D721Med (cell line): Measurements from ENCODE around the gene RDX.
A peak's percentile ranks its signal among the peaks of the same experiment; 100 is the strongest.

ENCODE experiments used
- DNase-seq: peaks from one replicate; pipeline ENCODE4 v3.0.0; 2011; ENCODE audit warnings: low spot score; ENCODE audit not compliant: insufficient read length
- FAIRE-seq: peaks from 2 replicates; lab custom pipeline; 2011; peaks lifted over from hg19 to GRCh38; lab: Jason Lieb, UNC
- TF ChIP-seq, protein P1 (sequence below): IDR thresholded peaks from 2 replicates; pipeline ENCODE4 v1.5.1; 2012; ENCODE audit warnings: mild to moderate bottlenecking, control low read depth; ENCODE audit not compliant: insufficient read depth; ENCODE audit errors: missing control alignments

The RDX gene

DNA sequence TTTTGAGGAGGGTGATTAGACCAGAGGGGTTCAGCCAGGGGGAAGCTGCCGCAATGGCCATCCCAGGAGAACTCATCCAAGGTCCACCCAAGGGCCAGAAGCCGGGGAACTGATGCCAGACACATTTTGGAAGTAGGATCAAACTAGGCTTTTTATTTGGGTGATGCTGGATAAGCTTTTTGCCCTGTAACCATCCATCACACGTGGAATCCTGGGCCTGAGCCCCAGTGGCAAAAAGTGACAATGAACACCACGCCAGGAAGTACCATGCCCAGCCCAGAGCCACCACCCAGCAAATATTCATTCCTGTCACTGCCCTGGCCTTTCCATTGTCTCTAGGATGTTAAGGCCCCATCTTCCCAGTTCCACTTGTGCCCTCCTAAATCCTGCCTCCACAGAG lies 117.3 kb downstream of the RDX start:
- FAIRE-seq: no peak
- TF ChIP-seq, protein P1, sequence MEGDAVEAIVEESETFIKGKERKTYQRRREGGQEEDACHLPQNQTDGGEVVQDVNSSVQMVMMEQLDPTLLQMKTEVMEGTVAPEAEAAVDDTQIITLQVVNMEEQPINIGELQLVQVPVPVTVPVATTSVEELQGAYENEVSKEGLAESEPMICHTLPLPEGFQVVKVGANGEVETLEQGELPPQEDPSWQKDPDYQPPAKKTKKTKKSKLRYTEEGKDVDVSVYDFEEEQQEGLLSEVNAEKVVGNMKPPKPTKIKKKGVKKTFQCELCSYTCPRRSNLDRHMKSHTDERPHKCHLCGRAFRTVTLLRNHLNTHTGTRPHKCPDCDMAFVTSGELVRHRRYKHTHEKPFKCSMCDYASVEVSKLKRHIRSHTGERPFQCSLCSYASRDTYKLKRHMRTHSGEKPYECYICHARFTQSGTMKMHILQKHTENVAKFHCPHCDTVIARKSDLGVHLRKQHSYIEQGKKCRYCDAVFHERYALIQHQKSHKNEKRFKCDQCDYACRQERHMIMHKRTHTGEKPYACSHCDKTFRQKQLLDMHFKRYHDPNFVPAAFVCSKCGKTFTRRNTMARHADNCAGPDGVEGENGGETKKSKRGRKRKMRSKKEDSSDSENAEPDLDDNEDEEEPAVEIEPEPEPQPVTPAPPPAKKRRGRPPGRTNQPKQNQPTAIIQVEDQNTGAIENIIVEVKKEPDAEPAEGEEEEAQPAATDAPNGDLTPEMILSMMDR: no peak
- DNase-seq: no peak

DNA sequence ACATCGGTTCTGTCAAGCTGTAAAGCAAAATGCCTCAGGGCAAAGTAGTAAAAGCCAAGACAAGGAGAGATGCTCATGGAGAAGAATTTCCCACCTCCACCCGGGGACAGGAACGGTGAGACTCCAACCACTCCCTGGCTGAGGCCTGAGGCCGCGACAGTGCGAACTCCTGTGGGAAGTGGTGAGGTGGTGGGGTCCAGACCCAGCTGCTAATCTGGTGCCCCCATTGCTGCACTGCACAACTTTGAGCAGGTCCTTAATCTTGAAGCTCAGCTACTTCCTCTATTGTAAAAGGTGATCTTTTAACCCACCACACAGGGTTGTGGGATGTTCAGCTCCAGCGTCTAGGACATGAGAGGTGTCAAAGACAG lies 119.3 kb downstream of the RDX start:
- no peak for DNase-seq
- no peak for FAIRE-seq

DNA sequence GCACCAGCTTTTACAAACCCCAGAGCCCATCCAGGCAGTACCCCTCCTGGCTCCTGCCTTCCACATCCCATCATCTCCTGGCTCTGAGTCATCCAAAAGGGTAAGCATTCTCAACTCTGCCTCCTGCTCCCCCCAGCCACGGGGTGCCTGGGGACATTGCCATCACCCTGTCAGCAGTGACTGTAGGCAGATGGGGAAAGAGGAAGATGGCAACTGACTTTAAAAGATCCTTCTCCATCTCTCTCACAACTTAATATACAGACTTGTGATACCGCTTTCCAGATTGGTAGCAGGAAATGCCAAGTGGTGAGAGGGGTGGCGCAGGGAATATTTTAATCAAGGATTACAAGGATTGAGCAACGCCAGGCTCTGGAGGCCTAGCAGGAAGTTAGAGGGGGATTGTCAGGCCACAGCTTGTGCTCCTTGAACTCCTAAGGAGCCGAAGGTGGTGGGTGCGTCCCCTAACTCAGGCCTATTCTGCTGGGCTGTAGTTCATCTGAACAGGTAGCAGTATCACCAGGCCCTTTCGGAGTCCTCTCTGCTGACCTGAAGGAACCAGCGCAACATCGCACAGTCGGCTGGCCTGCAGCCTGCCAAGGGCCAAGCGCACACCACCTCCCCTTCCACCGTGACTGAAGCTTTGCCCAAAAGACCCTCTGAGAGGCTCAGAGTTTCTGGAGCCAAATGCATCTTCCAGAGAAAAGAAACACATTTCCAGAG lies 119.9 kb downstream of the RDX start:
- no peak for FAIRE-seq
- TF ChIP-seq, protein P1: no peak

More for the DNA sequence above, 119.3 kb downstream of the RDX start:
- TF ChIP-seq, protein P1: no peak

DNA sequence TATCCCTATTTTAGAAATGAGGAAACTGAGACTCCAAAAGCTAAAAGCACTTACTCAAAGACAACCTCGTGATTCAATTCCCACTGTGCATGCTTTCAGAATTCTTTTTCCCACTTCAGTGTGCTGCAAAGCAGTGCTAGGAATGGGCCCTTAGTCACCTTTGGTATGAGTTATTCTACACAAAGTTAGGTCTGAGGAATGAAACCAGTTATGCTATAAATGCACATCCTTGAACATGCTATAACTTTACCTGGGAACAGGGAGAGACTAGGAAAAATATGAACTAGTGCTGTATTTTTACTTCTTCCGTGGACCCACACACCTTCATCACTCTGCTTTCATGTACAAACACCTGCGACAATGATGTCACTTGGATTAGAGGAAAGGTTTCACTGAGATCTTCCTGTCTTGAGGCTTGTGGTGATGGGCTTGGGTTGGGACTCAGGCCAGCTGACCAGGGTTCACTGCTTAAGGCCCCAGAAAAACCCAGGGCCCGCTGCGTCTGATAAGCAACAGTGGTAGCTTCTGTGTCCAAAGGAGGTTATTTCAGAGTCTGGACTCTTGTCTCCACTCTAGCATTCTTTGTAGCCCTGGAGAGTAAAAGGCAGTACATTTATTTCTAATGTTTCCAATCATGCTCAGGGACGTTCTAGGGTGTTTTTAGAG lies 121.6 kb downstream of the RDX start:
- DNase-seq (no peak), FAIRE-seq (no peak)
- TF ChIP-seq, protein P1: no peak

More for the DNA sequence above, 119.9 kb downstream of the RDX start:
- no peak for DNase-seq

DNA sequence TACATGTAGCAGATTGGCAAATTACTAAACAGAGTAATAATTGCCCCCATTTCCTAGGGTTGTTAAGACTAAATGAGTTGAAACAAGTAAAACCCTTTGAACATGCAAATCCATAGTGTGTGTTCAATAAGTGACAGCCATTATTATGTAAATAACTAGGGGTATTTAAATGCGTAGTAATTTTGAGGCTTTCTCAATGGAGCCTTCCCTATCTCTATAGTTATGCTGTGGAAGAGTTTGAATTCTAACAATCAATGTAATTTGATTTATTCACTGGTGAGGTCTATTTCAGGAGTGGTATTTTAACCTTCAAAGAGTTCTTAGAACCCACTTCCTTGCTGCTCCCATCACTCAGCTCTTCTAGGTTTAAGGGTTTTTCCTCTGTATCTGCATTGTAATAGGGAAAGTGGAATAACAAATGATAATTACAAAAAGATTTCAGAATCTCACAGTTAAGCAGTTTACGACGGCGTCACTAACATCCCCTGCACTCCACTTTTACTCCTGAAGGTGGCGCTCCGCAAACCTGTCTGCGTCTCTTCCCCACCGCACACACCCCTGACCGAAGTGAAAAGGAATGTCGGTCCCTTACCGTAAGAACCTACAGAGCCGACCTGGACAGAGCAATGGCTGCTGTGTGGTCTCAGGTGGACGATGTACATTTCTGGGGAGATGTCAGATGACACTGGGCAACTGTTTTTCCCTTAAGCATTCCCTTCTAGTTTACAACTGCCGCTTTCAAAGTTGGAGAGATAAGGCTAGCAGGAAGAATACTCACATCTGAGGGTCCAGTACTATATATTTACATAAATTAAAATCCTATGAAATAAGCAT lies 122.4 kb downstream of the RDX start:
- TF ChIP-seq, protein P1: peak; percentile 69
- peak; percentile 46 for DNase-seq
- no peak for FAIRE-seq

DNA sequence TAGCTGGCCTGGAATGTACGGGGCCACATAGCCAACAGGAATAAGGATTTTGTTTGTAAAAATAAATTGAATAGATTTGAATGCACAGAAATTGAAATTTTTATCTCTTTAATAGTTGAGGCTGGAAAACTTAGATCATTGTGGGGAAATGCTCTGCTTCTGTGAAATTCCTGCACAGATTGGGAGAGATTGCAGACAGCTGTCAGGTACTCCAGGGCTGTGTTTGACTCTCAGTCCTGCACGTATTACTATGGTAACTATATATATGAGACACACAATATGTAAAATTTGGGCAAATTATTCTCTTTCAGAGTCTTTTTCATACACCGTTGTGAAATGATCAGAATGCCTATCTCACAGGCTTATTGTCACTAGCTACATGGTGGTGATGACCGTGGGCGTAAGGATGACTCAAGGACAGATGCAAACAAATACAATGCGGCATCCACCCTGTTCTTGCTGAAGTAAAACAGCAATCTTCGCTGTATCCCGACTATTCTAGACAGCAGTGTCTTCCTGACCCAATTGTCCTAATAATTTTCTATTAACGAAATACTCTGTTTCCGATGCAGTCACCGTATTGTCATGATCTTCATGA lies 123.8 kb downstream of the RDX start:
- FAIRE-seq: no peak
- TF ChIP-seq, protein P1: no peak
- no peak for DNase-seq
